Measurements from ENCODE around the gene LHFPL3. TPM values are rescaled to one million over a fixed set of nuclear protein-coding genes. Genes with fewer than 3 reads are reported as not detected.

Gene LHFPL3
- total RNA-seq, 1 experiment from 2014 or later: not detected

- peaks cover 32% of the 10 kb centered on the region; the same call in 1 of the 2 replicates for H3K27me3 ChIP-seq (ENCODE audit: insufficient read depth, low read length)
- no peaks in the 10 kb centered on the region for H3K79me2 ChIP-seq (ENCODE audit: insufficient read depth, low read length)
- H3K9me3 ChIP-seq (ENCODE audit: control insufficient read depth in 1 of 2, insufficient read depth in 1 of 2, low read depth in 1 of 2, low read length in 2 of 2): no peaks in the 10 kb centered on the region
- ChIA-PET POLR2A (no interaction called here), CTCF (no interaction called here), RAD21 (ENCODE audit: low non-redundant PET in 1 of 2, low total read pairs in 2 of 2, uncharacterized antibody in 2 of 2, unreplicated experiment in 2 of 2) (no interaction called here)
- no peak overlapping the region for H3K9ac ChIP-seq (ENCODE audit: low read length)
- H3K36me3 ChIP-seq (ENCODE audit: control insufficient read depth in 1 of 2, insufficient read depth in 2 of 2, low read length in 2 of 2): no peaks in the 10 kb centered on the region
- H3K27ac ChIP-seq (ENCODE audit: low read depth, low read length): no peak overlapping the region
- ATAC-seq: no peak
- intact Hi-C loops (cut with micrococcal nuclease): no loop called here
- no peak overlapping the region for H3K4me3 ChIP-seq (replicated peaks in 1 of 2; ENCODE audit: low read depth in 1 of 2, low read length in 2 of 2)
- H4K20me1 ChIP-seq (ENCODE audit: insufficient read depth): no peaks in the 10 kb centered on the region
- TF ChIP-seq CEBPB (IDR thresholded peaks at IDR 0.05; ENCODE audit: low read depth): no peak
- TF ChIP-seq ZNF274 (IDR thresholded peaks at IDR 0.05; ENCODE audit: low read depth, low read length): no peak
- no peak for TF ChIP-seq POLR2AphosphoS5 (IDR thresholded peaks at IDR 0.05; ENCODE audit: low read depth, low read length)
- TF ChIP-seq EZH2phosphoT487 (IDR thresholded peaks at IDR 0.05; ENCODE audit: borderline replicate concordance): no peak
- H3K4me1 ChIP-seq (ENCODE audit: control insufficient read depth in 1 of 2, insufficient read depth in 2 of 2, low read length in 2 of 2): no peaks in the 10 kb centered on the region
- H3K4me2 ChIP-seq (ENCODE audit: low read length): no peak overlapping the region
- no peak for DNase-seq (ENCODE audit: low read depth, low spot score)
- BruUV-seq (replicated peaks): no TSS peak
- H2AFZ ChIP-seq (ENCODE audit: low read depth, low read length, poor library complexity, severe bottlenecking): no peak overlapping the region
- no peaks in the 10 kb centered on the region for H3K9me2 ChIP-seq (ENCODE audit: insufficient read depth)
Measured at GRCh38 chr7:104397442-104397841, 69.0 kb downstream of the LHFPL3 start.

DNA sequence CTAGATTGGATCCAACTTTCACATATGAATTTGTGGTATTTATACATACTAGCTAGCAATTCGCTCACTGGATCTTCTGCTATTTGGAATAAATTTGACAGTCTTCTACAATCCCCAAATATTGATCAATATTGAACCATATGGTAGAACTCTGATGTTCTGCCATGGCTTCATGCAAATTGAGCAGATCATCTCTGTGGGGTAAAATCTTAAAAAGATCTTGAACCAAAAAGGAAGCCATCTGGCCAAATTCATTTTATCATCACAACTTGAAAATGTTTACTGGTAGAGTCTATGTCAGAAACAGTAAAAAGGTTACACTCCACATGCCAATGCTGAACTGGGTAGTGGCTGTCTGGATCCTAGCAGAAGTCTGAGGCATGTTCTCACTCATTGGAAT is 80.0 kb downstream of the LHFPL3 start:
- no peak for DNase-seq (ENCODE audit: low read depth, low spot score)
- H3K4me3 ChIP-seq (replicated peaks in 1 of 2; ENCODE audit: low read depth in 1 of 2, low read length in 2 of 2): no peak overlapping the region
- H3K4me1 ChIP-seq (ENCODE audit: control insufficient read depth in 1 of 2, insufficient read depth in 2 of 2, low read length in 2 of 2): no peaks in the 10 kb centered on the region
- H3K9me3 ChIP-seq (ENCODE audit: control insufficient read depth in 1 of 2, insufficient read depth in 1 of 2, low read depth in 1 of 2, low read length in 2 of 2): no peaks in the 10 kb centered on the region
- H3K27me3 ChIP-seq (ENCODE audit: insufficient read depth, low read length): peaks cover 12% of the 10 kb centered on the region; the same call in 1 of the 2 replicates
- no TSS peak for BruUV-seq (replicated peaks)
- ChIA-PET POLR2A (no interaction called here), CTCF (no interaction called here), RAD21 (ENCODE audit: low non-redundant PET in 1 of 2, low total read pairs in 2 of 2, uncharacterized antibody in 2 of 2, unreplicated experiment in 2 of 2) (no interaction called here)
- no peaks in the 10 kb centered on the region for H3K79me2 ChIP-seq (ENCODE audit: insufficient read depth, low read length)
- TF ChIP-seq EZH2 (IDR thresholded peaks at IDR 0.05): no peak
- no peak for TF ChIP-seq ELF1 (IDR thresholded peaks at IDR 0.05; ENCODE audit: borderline replicate concordance, low read depth)
- TF ChIP-seq SIN3A (IDR thresholded peaks at IDR 0.05; ENCODE audit: low read depth): no peak
- TF ChIP-seq, protein P1, sequence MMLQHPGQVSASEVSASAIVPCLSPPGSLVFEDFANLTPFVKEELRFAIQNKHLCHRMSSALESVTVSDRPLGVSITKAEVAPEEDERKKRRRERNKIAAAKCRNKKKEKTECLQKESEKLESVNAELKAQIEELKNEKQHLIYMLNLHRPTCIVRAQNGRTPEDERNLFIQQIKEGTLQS (IDR thresholded peaks at IDR 0.05): no peak
- TF ChIP-seq RAD21 (IDR thresholded peaks at IDR 0.05; ENCODE audit: low read depth): no peak
- TF ChIP-seq EGR1 (IDR thresholded peaks at IDR 0.05; ENCODE audit: low read depth): no peak
- no peak for TF ChIP-seq YY1 (IDR thresholded peaks at IDR 0.05; ENCODE audit: extremely low read depth, insufficient replicate concordance, low read depth, low read length)
- no peak for TF ChIP-seq EZH2phosphoT487 (IDR thresholded peaks at IDR 0.05; ENCODE audit: borderline replicate concordance)
- TF ChIP-seq SP1 (IDR thresholded peaks at IDR 0.05; ENCODE audit: low read depth): no peak
- no peak for TF ChIP-seq JUND (IDR thresholded peaks at IDR 0.05)
- TF ChIP-seq, protein P2, sequence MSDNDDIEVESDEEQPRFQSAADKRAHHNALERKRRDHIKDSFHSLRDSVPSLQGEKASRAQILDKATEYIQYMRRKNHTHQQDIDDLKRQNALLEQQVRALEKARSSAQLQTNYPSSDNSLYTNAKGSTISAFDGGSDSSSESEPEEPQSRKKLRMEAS (IDR thresholded peaks at IDR 0.05): no peak
- no peak for TF ChIP-seq CEBPB (IDR thresholded peaks at IDR 0.05; ENCODE audit: low read depth)
- no peaks in the 10 kb centered on the region for H3K36me3 ChIP-seq (ENCODE audit: control insufficient read depth in 1 of 2, insufficient read depth in 2 of 2, low read length in 2 of 2)
- no peak overlapping the region for H3K4me2 ChIP-seq (ENCODE audit: low read length)
- H3K27ac ChIP-seq (ENCODE audit: low read depth, low read length): no peak overlapping the region
- no peak overlapping the region for H3K9ac ChIP-seq (ENCODE audit: low read length)
- intact Hi-C loops (cut with micrococcal nuclease): no loop called here
- H3K9me2 ChIP-seq (ENCODE audit: insufficient read depth): no peaks in the 10 kb centered on the region
- H2AFZ ChIP-seq (ENCODE audit: low read depth, low read length, poor library complexity, severe bottlenecking): no peak overlapping the region
- no peak for ATAC-seq
- H4K20me1 ChIP-seq (ENCODE audit: insufficient read depth): no peaks in the 10 kb centered on the region
